ENCODE measurements around the gene WHAMM.
A peak's percentile ranks its signal among the peaks of the same experiment; 100 is the strongest.
"Not testable (repeated sequence)": the region's sequence is repeated elsewhere in the genome, so short reads cannot be mapped to it uniquely, and the experiment has no call there.

The WHAMM gene, protein sequence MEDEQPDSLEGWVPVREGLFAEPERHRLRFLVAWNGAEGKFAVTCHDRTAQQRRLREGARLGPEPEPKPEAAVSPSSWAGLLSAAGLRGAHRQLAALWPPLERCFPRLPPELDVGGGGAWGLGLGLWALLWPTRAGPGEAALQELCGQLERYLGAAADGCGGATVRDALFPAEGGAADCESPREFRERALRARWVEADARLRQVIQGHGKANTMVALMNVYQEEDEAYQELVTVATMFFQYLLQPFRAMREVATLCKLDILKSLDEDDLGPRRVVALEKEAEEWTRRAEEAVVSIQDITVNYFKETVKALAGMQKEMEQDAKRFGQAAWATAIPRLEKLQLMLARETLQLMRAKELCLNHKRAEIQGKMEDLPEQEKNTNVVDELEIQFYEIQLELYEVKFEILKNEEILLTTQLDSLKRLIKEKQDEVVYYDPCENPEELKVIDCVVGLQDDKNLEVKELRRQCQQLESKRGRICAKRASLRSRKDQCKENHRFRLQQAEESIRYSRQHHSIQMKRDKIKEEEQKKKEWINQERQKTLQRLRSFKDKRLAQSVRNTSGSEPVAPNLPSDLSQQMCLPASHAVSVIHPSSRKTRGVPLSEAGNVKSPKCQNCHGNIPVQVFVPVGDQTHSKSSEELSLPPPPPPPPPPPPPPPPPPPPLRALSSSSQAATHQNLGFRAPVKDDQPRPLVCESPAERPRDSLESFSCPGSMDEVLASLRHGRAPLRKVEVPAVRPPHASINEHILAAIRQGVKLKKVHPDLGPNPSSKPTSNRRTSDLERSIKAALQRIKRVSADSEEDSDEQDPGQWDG

DNA sequence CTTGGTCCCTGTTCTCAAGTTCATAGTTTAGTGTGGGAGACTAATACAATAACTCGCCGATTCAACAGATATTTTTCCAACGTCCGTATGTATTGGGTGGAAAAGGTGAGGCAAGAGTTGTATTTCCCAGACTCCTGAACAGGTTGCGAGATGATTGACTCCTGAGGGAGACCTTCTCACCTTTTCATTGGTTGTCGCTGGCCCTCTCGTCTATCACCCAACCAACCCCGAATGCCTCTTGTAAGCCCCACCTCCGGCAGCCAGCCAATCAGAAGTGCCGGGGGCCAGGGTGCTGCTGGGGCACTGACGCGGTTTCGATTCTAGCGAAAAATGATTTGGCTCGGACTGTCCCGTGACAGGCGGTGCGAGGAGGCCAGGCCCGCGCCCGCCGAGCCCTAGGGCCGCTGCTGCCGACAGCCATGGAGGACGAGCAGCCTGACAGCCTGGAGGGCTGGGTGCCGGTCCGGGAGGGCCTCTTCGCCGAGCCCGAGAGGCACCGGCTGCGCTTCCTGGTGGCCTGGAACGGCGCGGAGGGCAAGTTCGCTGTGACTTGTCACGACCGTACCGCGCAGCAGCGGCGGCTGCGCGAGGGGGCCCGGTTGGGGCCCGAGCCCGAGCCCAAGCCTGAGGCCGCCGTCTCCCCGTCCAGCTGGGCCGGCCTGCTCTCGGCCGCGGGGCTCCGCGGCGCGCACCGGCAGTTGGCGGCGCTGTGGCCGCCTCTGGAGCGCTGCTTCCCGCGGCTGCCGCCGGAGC lies at the start of gene WHAMM:
WHAMM (plus strand) TSS at position 321 of the 753 bp plus-strand sequence; CDS start at position 420, 99 bp downstream.
- peak; percentile 99 for DNase-seq

DNA sequence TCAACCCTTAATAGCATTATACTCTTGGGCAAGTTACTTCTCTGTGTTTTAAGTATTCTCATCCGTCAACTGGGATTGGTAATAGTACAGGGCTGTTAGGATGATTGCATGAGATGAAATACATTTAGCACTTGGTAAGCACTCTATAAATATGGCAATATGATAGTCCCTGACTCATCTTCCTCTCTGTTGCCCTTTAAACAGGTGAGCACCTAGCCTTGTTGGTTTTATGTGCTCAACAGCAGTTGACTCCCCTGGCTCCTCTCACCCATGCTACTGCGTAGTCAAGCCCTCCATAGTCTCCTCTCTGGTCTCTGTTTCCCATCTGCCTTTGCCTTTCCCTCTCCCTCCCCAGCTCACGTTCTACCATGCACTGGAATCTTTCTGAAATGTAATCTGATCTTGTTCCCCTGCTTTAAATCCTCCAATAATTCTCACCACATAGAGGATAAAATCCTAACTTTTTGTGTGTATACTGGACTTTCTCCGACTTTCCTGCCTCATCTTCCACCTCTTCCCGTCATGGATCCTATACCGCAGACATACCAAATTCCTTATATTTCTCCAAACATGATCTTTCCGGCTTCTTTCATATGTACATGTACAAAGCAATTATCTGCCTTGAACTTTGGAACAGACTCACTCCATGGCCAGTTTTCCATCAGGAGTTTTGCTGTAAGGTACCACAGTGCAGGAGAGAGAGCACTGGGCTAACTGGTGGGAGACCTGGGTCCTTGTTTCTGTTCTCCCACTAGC lies 45.9 kb upstream of the WHAMM start:
- no peak for DNase-seq

DNA sequence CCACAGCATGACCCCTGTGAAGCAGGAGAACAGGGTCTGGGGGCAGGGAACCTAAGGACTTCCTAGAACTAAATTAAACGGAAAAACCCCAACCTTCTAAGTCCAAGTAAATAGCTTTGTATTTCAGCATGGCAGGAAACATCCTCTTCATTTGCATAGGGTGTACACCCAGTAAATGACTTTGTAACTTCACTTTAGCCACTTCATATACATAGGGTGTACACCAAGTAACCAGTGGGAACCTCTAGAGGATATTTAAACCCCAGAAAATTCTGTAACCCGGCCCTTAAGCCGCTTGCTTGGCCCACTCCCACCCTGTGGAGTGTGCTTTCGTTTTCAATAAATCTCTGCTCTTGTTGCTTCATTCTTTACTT lies 45.3 kb upstream of the WHAMM start:
- no peak for DNase-seq

DNA sequence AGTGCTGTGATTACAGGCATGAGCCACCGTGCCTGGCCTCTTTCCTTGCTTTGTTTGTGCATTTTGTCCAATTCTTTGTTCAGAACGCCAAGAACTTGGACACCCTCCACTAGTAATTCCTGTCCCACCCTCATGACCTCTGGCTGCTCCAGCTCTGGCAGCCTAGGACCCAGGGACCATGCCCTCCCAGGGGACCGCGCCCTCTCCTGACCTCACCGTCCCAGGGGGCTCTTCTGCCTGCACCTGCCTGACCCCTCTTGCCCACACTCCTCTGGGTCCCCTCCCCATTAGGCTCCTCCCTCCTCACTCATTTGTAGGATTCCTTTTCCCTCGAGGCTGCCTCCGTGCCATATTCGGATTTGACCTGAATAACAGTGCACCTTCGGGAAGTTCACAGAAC lies 44.7 kb upstream of the WHAMM start:
- no peak for DNase-seq

- not testable (repeated sequence) for DNase-seq
Measured at GRCh38 chr15:82766201-82766600, 43.2 kb upstream of the WHAMM start.

DNA sequence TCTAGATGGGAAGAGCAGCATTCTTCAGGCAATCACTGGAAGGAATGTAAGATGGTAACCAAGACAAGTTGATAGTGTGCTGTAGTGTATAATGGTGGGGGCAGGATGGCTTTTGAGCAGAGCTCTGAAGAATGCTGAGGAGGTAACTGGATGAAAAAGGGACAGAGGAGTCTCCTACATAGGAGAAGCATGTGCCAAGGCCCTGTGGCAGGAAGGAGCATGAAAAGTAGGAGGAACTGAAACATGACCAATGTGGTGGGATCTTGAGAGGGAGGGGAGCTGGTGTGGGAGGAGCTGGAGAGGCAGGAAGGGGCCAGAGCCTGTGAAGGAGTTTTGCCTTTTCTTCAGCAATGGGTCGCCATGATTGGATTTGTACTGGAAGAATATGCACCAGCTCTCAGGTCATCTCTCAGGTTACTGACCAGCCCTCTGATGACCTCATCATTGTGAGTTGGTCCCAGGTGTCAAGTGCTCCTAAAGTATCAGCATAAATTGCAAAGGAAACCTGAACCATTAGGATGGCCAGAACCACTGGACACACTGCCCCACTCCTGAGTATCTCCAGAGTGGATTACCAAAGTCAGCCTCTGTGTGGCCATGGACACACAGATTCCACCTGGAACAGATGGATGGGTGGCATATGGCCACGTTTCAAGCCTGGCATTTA lies 42.1 kb upstream of the WHAMM start:
- DNase-seq = no peak

DNA sequence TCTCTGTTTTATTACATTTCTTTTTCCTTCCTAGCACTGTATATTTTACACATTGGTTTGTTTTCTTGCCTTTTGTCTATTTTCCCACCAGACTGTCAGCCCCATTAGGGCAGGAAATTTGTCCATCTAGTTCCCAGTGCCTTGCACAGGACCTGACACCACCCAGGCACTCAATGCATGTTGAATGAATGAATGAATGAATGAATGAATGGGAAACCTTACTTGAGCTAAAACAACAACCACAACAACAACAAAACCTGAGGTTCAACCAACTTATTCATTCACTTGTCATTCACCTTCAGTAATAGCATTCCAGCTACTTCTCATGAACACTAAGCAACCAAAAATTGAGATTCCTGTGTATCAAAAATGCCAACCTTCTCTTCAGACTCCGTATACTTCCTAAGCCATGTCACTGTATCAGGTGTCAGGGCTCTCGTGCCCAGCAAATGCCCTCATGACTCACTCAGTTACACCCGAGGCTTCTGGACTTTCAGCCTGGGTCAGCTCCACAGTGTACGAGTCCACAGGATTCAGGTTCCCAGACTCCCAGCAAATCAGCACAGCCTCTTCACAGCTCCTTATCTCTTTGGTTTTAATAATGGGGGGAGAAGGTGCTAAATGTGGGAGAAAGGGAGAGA lies 40.9 kb upstream of the WHAMM start:
- DNase-seq = no peak

GRCh38 chr15:82771789-82772607 lies 37.4 kb upstream of the WHAMM start:
- no peak for DNase-seq

- DNase-seq = no peak
Measured at GRCh38 chr15:82774496-82774895, 34.9 kb upstream of the WHAMM start.

GRCh38 chr15:82778755-82779154 lies 30.7 kb upstream of the WHAMM start:
- no peak for DNase-seq

GRCh38 chr15:82781349-82781748 lies 28.1 kb upstream of the WHAMM start:
- DNase-seq = no peak

GRCh38 chr15:82788496-82788895 lies 20.9 kb upstream of the WHAMM start:
- no peak for DNase-seq

GRCh38 chr15:82789491-82789890 lies 19.9 kb upstream of the WHAMM start:
- DNase-seq = no peak

DNA sequence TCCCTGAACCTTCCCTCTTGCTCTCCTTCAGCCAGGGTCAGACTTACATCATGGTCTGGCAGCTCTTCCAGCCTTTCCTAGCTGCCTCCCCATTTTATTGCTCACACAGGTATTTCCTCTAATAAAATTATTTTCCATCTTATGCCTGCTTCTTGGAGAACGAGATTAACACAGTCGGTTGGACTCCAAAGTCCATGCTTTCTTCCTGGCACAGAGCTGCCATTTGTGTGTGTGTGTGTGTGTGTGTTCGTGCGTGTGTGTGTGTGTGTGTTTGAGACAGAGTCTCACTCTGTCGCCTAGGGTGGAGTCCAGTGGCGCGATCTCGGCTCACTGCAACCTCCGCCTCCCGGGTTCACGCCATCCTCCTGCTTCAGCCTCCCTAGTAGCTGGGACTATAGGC lies 19.1 kb upstream of the WHAMM start:
- no peak for DNase-seq

- no peak for DNase-seq
Measured at GRCh38 chr15:82792068-82792467, 17.4 kb upstream of the WHAMM start.

DNA sequence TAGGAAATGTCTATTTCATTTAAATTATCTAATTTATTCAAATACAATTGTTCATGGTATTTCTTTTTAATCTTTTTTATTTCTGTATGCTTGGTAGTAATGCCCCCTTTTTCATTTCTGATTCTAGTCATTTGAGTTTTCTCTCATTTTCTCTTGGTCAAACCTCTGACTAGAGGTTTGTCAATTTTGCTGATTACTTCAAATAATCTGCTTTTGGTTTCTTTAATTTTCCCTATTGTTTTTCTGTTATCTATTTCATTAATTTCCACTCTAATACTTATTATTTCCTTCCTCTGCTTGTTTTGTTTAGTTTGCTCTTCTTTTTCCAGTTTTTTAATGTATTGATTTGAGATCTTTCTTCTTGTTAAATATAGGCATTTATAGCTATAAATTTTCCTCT lies 15.7 kb upstream of the WHAMM start:
- no peak for DNase-seq

DNA sequence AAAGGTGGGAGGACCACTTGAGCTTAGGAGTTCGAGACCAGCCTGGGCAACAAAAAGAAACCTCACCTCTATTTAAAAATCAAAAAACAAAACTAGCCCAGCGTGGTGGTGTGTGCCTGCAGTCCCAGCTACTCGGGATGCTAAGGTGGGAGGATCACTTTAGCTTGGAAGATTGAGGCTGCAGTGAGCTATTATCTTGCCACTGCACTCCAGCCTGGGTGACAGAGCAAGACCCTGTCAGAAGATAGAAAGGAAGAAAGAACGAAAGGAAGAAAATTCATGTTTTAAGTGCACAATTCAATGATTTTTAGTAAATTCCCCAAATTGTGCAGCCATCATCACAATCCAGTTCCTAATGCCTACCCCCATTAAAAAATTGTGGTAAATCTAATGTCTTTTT lies 11.3 kb upstream of the WHAMM start:
- DNase-seq = peak; percentile 25

DNA sequence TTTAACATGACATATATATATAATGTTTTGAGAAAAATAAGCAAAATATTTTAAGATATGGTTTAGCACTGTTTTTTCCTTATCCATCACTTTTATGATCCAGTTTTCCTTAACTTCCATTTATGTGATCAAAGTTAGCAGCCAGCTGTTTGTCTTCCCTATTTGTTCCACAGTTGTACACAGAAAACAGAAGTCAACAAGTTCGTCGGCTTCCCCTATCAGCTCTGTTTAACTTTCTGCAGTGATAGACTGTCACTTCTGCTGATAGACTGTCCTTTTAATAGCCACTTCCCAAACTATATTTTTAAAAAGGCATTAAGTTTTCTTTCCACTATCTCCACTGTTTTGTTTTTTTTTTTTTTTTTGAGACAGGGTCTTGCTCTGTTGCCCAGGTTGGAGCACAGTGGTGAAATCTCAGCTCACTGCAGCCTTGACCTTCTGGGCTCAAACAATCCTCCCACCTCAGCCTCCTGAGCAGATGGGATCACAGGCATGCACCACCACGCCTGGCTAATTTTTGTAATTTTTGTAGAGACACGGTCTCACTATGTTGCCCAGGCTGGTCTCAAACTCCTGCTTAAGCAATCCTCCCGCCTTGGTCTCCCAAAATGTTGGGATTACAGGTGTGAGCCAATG lies 10.8 kb upstream of the WHAMM start:
- peak; percentile 26 for DNase-seq

DNA sequence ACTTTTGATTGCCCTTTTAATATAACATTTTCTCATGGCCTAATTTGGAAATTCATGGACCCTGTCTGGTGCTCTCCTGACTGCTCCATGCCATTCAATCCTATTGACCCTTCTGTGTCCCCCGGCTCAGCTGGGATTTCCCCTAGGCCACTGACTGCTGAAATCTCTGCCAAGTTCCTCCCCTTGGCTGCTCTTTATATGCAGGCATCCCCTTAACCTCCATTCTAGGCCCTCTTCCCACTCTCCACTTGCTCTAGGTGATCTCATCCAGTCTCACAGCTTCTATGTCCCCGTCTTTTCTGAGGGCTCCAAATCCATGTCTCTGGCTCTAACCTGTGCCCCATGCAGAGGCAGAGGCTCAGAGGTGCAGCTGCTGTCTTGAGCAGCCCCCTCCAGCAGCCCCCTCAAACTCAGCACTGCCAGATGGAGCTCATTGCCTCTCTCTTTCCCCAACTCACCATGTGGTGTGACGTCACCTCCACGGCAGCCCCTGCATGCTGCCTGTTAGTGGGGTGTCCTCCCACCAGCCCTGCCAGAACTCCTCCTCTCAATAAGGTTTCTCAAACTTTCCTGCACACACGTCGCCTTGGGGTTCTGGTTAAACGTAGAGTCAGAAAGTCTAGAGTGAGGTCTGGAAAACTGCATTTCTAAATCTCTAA lies 10.1 kb upstream of the WHAMM start:
- DNase-seq = no peak

- DNase-seq = peak; percentile 94
Measured at GRCh38 chr15:82802497-82802896, 6.9 kb upstream of the WHAMM start.

Measured in OCI-M1 (cell line).